Vagina (tissue), 2 donors: Measurements from ENCODE around the gene B4GAT1. TPM values are rescaled to one million over a fixed set of nuclear protein-coding genes. Genes with fewer than 3 reads are reported as not detected.
"Not testable (repeated sequence)": the region's sequence is repeated elsewhere in the genome, so short reads cannot be mapped to it uniquely, and the experiment has no call there.

ENCODE experiments used
- DNase-seq, 2 donors: peaks; one replicate each; pipeline ENCODE4 v3.0.0-alpha.2; 2017; ENCODE audit errors: extremely low spot score in 2 of 2
- H3K27ac ChIP-seq: fragments of 200-600 bp; sonication (generic); one replicate; pipeline ENCODE4 v1.5.1; 2019
- H3K27me3 ChIP-seq: fragments of 200-600 bp; sonication (generic); one replicate; pipeline ENCODE4 v1.5.1; 2019
- H3K36me3 ChIP-seq, 2 donors: fragments of 200-600 bp; sonication (generic); one replicate each; pipeline ENCODE4 v1.5.1; 2017 to 2019
- H3K4me1 ChIP-seq: fragments of 200-600 bp; sonication (generic); one replicate; pipeline ENCODE4 v1.5.1; 2019
- H3K4me3 ChIP-seq, 2 donors: fragments of 200-600 bp; sonication (generic); 1 replicate in 1 of 2; 2 replicates in 1 of 2; pipeline ENCODE4 v1.5.1; 2016 to 2019
- H3K9me3 ChIP-seq: fragments of 200-600 bp; sonication (generic); one replicate; pipeline ENCODE4 v1.5.1; 2019
- POLR2A ChIP-seq, 2 donors: fragments of 450-650 bp; IDR thresholded peaks; one replicate each; pipeline ENCODE4 v1.6.1; 2017; ENCODE audit warnings: antibody characterized with exemption in 2 of 2, mild to moderate bottlenecking in 2 of 2, moderate library complexity in 2 of 2
- POLR2AphosphoS5 ChIP-seq, 2 donors: sonication (generic); formaldehyde crosslinking; IDR thresholded peaks; one replicate each; pipeline ENCODE4 v1.9.0; 2017; ENCODE audit warnings: antibody characterized with exemption in 2 of 2, mild to moderate bottlenecking in 2 of 2, low read depth in 1 of 2; ENCODE audit not compliant: insufficient read depth in 1 of 2
- intact Hi-C: fragments of 100-400 bp; cut with DNase I; formaldehyde crosslinking; loops from one replicate; pipeline ENCODE4 v1.15.1; 2023
- total RNA-seq: library from RNA; depleted of rRNA; stranded (reverse); fragments of >200 nt; gene quantifications from one replicate; pipeline ENCODE4 v1.2.3, GENCODE V29; 2016
- TF ChIP-seq, protein P1 (sequence below), 3 experiments: fragments of 450-650 bp in 2 of 3; fragments of 200-600 bp in 1 of 3; sonication (generic) in 1 of 3; IDR thresholded peaks; one replicate each; pipeline ENCODE4 v1.5.1; 2017 to 2019; ENCODE audit warnings: antibody characterized with exemption in 3 of 3, mild to moderate bottlenecking in 2 of 3, moderate library complexity in 2 of 3

B4GAT1 gene
- total RNA-seq, 1 donor from 2014 or later = 25.0 TPM

DNA sequence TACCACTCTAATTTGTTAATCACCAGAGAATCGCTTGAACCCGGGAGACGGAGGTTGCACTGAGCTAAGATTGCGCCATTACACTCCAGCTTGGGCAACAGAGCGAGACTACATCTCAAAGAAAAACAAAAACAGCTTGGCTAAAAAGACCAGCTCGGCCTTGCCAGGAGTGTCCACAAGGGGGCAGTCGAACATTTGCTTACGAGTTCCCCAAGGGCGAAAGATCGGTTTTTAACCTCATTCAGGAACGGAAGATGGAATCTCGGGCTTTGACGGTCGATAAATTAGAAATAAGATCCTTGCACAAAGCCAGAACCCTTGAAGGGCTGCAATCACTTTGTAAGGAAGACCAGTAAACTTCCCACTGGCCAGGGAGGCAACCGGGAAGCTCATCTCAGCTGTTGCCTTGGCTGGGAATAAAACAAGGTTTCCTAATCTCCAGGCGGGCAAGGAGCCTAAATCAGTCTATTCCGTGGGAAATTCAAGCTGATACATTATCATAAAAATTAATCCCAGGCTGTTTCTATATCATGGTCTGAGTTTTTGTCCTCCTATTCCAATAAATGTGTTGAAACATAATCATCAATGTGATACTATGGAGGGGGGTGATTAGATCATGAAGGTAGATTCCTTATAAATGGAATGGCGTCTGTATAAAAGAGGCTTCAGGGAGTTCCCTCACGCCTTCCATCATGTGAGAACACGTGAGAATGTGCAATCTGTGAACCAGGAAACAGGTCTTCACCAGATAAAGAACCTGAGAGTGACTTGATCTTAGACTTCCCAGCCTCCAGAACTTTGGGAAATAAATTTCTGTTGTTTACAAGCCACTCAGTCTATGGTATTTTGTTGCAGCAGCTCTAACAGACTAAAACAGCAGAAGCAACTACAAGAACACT lies 39.0 kb upstream of the B4GAT1 start:
- TF ChIP-seq POLR2AphosphoS5 (IDR thresholded peaks at IDR 0.05; ENCODE audit: insufficient read depth in 1 of 2, low read depth in 1 of 2) = peak in 1 of 2 donors; percentile 29
- TF ChIP-seq POLR2A (IDR thresholded peaks at IDR 0.05) = no peak
- TF ChIP-seq, protein P1, sequence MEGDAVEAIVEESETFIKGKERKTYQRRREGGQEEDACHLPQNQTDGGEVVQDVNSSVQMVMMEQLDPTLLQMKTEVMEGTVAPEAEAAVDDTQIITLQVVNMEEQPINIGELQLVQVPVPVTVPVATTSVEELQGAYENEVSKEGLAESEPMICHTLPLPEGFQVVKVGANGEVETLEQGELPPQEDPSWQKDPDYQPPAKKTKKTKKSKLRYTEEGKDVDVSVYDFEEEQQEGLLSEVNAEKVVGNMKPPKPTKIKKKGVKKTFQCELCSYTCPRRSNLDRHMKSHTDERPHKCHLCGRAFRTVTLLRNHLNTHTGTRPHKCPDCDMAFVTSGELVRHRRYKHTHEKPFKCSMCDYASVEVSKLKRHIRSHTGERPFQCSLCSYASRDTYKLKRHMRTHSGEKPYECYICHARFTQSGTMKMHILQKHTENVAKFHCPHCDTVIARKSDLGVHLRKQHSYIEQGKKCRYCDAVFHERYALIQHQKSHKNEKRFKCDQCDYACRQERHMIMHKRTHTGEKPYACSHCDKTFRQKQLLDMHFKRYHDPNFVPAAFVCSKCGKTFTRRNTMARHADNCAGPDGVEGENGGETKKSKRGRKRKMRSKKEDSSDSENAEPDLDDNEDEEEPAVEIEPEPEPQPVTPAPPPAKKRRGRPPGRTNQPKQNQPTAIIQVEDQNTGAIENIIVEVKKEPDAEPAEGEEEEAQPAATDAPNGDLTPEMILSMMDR (IDR thresholded peaks at IDR 0.05) = peak; percentile 81 to 88 (median 85)
- Histone ChIP-seq H3K9me3 (no peaks in the 10 kb centered on the region), H3K4me1 (no peaks in the 10 kb centered on the region), H3K27ac (peak overlapping the region; percentile 20), H3K4me3 (peak overlapping the region; percentile 16 to 19), H3K36me3 (no peaks in the 10 kb centered on the region), H3K27me3 (no peaks in the 10 kb centered on the region)
- intact Hi-C loops = loop anchor here (5.0 kb wide), 1 partner anchor 59 kb away; no protein-coding TSS in a partner anchor
- DNase-seq = peak in 1 of 2 donors; percentile 83

DNA sequence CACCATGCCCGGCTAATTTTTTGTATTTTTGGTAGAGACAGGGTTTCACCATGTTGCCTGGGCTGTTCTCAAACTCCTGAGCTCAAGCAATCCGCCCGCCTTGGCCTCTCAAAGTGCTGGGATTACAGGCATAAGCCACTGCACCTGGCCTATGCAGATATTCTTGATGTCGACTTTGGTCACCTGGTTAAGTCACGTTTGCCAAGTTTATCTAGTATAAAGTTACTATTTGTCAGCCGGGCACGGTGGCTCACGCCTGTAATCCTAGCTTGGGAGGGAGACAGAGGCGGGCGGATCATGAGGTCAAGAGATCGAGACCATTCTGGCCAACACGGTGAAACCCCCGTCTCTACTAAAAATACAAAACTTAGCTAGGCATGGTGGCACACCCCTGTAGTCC lies 36.9 kb upstream of the B4GAT1 start:
- H3K9me3 ChIP-seq, H3K27me3 ChIP-seq, H3K36me3 ChIP-seq, DNase-seq, intact Hi-C loops, H3K4me1 ChIP-seq, H3K27ac ChIP-seq, H3K4me3 ChIP-seq: not testable (repeated sequence)

DNA sequence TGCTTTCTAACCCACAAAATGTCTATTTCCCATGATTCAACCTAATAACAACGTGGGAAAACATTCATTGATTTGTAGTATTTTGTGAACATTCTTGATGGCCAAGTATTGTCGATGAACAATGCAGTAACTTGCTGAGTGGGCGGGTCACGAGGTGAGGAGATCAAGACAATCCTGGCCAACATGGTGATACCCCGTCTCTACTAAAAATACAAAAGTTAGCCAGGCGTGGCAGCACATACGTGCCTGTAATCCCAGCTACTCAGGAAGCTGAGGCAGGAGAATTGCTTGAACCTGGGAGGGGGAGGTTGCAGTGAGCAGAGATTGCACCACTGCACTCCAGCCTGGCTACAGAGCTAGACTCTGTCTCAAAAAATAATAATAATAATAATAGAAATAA lies 32.8 kb upstream of the B4GAT1 start:
- H3K27ac ChIP-seq, H3K9me3 ChIP-seq, intact Hi-C loops, H3K4me1 ChIP-seq, H3K36me3 ChIP-seq, H3K27me3 ChIP-seq, DNase-seq, H3K4me3 ChIP-seq: not testable (repeated sequence)

DNA sequence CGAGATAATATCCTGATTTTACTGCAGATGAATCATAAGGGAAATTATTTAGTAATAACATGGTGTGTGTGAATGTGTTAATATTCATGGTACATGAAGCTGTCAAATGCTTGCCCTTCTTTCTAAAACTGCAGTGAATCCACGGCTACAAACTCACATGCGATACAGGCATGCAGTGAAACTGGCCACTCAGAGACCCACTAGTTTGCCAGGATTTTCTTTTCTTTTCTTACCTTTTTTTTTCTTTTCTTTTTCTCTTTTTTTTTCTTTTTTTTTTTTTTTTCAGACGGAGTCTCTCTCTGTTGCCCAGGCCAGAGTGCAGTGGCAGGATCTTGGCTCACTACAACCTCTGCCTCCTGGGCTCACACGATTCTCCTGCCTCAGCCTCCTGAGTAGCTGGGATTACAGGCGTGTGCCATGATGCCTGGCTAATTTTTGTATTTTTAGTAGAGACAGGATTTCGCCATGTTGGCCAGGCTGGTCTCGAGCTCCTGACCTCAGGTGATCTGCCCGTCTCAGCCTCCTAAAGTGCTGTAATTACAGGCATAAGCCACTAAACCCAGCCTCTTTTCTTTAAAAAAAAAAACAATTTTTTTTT lies 26.4 kb upstream of the B4GAT1 start:
- DNase-seq, H3K27me3 ChIP-seq, H3K4me3 ChIP-seq, H3K9me3 ChIP-seq, H3K27ac ChIP-seq, H3K36me3 ChIP-seq, intact Hi-C loops: not testable (repeated sequence)
- peaks cover 28% of the 10 kb centered on the region for H3K4me1 ChIP-seq

DNA sequence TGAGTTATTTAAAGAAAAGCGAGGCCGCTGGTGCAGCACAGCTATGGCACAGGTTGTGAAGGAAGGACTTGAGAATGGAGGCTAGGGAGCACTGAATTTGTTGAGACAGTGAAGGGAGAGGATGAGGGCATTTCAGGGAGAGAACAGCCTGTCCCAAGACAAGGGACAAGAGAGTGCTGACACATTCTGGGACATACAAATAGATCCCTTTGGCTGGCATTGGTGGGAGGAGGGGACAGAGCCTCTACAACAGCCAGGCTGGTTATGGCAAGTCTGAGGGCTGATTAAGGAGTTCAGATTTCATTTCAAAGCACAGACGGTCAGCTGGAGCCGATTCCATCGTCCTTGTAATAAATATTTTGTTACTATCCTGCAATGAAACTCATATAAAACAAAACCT lies 25.8 kb upstream of the B4GAT1 start:
- no peaks in the 10 kb centered on the region for H3K36me3 ChIP-seq
- H3K9me3 ChIP-seq = no peaks in the 10 kb centered on the region
- no peak for DNase-seq
- no peak overlapping the region for H3K27ac ChIP-seq
- H3K27me3 ChIP-seq = no peaks in the 10 kb centered on the region
- peaks cover 28% of the 10 kb centered on the region for H3K4me1 ChIP-seq
- no peak overlapping the region for H3K4me3 ChIP-seq
- intact Hi-C loops = no loop called here
- TF ChIP-seq POLR2A (IDR thresholded peaks at IDR 0.05) (no peak), POLR2AphosphoS5 (IDR thresholded peaks at IDR 0.05; ENCODE audit: insufficient read depth in 1 of 2, low read depth in 1 of 2) (no peak)
- TF ChIP-seq, protein P1 (IDR thresholded peaks at IDR 0.05) = no peak

DNA sequence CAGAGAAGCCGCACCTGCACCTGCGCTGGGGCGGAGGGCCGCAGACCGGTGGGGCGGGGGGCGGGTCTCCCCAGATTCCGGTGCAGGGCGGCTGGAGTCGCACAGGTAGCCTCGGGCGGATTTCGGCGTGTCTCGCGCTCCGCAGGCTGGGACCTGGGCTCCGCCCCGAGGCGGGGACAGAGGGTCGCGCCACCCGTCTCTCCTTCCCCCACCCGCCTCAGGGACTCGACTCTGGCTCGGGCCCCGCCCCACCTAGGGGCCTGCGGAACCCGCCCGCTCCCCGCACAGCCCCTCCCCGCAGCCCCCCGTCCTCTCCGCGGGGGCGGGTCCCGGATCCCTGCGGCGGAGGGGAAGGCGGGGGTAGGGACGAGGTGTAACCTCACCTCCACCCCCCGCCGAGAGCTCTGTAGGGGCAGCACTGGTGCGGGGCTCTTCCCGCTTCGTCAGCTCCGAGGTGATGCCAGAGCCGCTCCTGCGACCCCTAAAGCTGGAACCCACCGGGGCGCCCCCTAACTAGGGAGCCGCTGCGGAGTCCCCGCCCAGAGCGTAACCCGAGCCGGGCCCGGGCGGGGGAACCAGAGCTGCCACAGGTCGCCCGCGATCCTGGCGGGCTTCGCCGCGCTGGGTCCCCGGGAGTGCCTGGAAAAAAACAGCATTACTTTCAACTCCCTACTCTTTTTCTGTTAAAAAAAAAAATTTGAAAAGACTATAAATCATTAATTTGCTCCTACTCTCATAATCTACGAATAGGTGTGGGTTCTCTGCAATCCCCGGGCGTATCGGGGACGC lies 24.4 kb upstream of the B4GAT1 start, which contains the start of gene SLC29A2:
Gene SLC29A2 (minus strand): TSS at position 134 of the 789 bp plus-strand sequence. CDS start 169 bp downstream, outside the sequence.
- peak within 1 kb of the TSS; percentile 68 for H3K27ac ChIP-seq
- intact Hi-C loops = no loop called here
- no peak for DNase-seq
- H3K9me3 ChIP-seq = no peaks in the 10 kb centered on the region
- peaks cover 28% of the 10 kb centered on the region for H3K4me1 ChIP-seq
- H3K27me3 ChIP-seq = no peaks in the 10 kb centered on the region
- peak within 1 kb of the TSS; percentile 51 to 57 for H3K4me3 ChIP-seq
- no peaks in the 10 kb centered on the region for H3K36me3 ChIP-seq
- TF ChIP-seq, protein P1 (IDR thresholded peaks at IDR 0.05) = no peak
- peak in 1 of 2 donors; percentile 30 for TF ChIP-seq POLR2AphosphoS5 (IDR thresholded peaks at IDR 0.05; ENCODE audit: insufficient read depth in 1 of 2, low read depth in 1 of 2)
